Ishikawa (cell line): ENCODE results near the gene USP6NL.

ENCODE experiments used
- CEBPB ChIP-seq: IDR thresholded peaks from 2 replicates; pipeline ENCODE4 v1.6.1; 2012
- CREB1 ChIP-seq: IDR thresholded peaks from 2 replicates; pipeline ENCODE4 v1.6.1; 2012; ENCODE audit warnings: low read depth
- EGR1 ChIP-seq: IDR thresholded peaks from 2 replicates; pipeline ENCODE4 v1.6.1; 2012
- EP300 ChIP-seq: IDR thresholded peaks from 2 replicates; pipeline ENCODE4 v1.6.1; 2012; ENCODE audit warnings: borderline replicate concordance
- FOXM1 ChIP-seq: IDR thresholded peaks from 2 replicates; pipeline ENCODE4 v1.6.1; 2012; ENCODE audit warnings: low read depth, borderline replicate concordance
- NFIC ChIP-seq: IDR thresholded peaks from 2 replicates; pipeline ENCODE4 v1.6.1; 2012
- RAD21 ChIP-seq: IDR thresholded peaks from 2 replicates; pipeline ENCODE4 v1.6.1; 2012; ENCODE audit warnings: low read depth
- TAF1 ChIP-seq: IDR thresholded peaks from 2 replicates; pipeline ENCODE4 v1.6.1; 2012; ENCODE audit warnings: low read depth, mild to moderate bottlenecking
- TCF12 ChIP-seq: IDR thresholded peaks from 2 replicates; pipeline ENCODE4 v1.6.1; 2012; ENCODE audit warnings: low read depth
- TEAD4 ChIP-seq: IDR thresholded peaks from 2 replicates; pipeline ENCODE4 v1.6.1; 2012
- YY1 ChIP-seq: IDR thresholded peaks from 2 replicates; pipeline ENCODE4 v1.6.1; 2012; ENCODE audit warnings: low read depth
- ZBTB7A ChIP-seq: IDR thresholded peaks from 2 replicates; pipeline ENCODE4 v1.6.1; 2012; ENCODE audit warnings: low read depth
- TF ChIP-seq, protein P1 (sequence below): IDR thresholded peaks from 2 replicates; pipeline ENCODE4 v1.6.1; 2012; ENCODE audit warnings: low read depth, mild to moderate bottlenecking
- TF ChIP-seq, protein P2 (sequence below): IDR thresholded peaks from 2 replicates; pipeline ENCODE4 v1.6.1; 2012
- TF ChIP-seq, protein P3 (sequence below): IDR thresholded peaks from 2 replicates; pipeline ENCODE4 v1.6.1; 2012

The USP6NL gene

DNA sequence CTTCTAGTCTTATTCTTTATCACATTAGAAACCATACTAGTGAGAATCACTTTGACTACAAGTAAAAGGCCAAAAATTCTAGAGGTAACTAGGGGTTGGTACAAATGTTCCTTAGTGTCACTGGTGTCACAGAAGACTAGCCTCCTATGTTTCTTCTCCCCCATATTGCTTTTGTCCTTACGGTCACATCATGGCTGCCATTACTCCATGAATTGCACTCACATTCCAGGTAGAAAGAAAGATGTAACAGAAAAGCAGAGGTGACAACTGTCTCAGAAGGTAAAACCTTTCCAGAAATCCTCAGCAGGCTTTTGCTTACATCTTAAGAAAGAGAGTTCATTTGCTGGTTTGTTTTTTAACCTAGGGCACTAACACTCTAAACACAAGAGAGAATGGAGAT lies 42.9 kb downstream of the USP6NL start:
- TF ChIP-seq TCF12 (no peak), FOXM1 (no peak), EGR1 (no peak), CEBPB (no peak), NFIC (no peak), TAF1 (no peak), EP300 (no peak), ZBTB7A (no peak), TEAD4 (no peak), YY1 (no peak), RAD21 (no peak), CREB1 (no peak)
- TF ChIP-seq, protein P1, sequence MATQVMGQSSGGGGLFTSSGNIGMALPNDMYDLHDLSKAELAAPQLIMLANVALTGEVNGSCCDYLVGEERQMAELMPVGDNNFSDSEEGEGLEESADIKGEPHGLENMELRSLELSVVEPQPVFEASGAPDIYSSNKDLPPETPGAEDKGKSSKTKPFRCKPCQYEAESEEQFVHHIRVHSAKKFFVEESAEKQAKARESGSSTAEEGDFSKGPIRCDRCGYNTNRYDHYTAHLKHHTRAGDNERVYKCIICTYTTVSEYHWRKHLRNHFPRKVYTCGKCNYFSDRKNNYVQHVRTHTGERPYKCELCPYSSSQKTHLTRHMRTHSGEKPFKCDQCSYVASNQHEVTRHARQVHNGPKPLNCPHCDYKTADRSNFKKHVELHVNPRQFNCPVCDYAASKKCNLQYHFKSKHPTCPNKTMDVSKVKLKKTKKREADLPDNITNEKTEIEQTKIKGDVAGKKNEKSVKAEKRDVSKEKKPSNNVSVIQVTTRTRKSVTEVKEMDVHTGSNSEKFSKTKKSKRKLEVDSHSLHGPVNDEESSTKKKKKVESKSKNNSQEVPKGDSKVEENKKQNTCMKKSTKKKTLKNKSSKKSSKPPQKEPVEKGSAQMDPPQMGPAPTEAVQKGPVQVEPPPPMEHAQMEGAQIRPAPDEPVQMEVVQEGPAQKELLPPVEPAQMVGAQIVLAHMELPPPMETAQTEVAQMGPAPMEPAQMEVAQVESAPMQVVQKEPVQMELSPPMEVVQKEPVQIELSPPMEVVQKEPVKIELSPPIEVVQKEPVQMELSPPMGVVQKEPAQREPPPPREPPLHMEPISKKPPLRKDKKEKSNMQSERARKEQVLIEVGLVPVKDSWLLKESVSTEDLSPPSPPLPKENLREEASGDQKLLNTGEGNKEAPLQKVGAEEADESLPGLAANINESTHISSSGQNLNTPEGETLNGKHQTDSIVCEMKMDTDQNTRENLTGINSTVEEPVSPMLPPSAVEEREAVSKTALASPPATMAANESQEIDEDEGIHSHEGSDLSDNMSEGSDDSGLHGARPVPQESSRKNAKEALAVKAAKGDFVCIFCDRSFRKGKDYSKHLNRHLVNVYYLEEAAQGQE: no peak
- TF ChIP-seq, protein P2, sequence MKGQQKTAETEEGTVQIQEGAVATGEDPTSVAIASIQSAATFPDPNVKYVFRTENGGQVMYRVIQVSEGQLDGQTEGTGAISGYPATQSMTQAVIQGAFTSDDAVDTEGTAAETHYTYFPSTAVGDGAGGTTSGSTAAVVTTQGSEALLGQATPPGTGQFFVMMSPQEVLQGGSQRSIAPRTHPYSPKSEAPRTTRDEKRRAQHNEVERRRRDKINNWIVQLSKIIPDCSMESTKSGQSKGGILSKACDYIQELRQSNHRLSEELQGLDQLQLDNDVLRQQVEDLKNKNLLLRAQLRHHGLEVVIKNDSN: no peak
- TF ChIP-seq, protein P3, sequence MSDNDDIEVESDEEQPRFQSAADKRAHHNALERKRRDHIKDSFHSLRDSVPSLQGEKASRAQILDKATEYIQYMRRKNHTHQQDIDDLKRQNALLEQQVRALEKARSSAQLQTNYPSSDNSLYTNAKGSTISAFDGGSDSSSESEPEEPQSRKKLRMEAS: no peak

DNA sequence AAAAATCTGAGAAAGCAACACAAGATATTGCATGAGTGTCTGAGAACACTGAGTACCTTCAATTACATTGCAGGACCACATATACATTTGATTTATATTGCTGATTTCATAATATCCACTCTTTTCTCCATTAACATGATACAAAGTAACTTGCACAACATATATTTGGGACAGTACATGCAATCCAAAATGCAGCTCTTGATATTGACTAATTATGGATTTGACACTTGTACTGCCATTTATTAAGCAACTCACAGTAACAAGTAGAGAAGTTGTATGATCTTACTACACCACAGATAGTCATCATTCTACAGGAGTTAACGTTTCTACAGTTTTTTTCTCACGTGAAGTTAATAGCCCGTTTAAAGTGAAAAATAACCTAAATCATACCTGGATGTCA lies 46.7 kb downstream of the USP6NL start:
- TF ChIP-seq, protein P2: no peak
- TF ChIP-seq, protein P1: no peak
- TF ChIP-seq TEAD4: no peak

DNA sequence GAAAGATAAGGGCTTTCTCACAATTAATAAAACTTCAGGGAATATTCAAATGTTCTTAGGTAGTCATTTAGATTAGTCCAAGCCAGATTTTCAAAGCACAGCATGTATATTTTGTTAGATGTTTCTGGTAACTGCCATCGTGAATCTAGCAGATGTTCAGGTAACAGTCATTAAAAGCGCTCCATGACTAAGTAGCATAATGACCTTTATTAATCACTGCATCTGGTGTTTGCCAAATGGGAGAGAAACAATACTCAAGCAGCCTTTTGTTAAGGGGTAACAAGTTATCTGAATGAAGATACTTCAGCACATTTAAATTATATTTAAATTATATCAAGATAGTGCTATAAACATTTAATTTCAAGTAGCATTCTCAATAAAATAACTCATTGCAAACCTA lies 47.5 kb downstream of the USP6NL start:
- TF ChIP-seq, protein P2: no peak

DNA sequence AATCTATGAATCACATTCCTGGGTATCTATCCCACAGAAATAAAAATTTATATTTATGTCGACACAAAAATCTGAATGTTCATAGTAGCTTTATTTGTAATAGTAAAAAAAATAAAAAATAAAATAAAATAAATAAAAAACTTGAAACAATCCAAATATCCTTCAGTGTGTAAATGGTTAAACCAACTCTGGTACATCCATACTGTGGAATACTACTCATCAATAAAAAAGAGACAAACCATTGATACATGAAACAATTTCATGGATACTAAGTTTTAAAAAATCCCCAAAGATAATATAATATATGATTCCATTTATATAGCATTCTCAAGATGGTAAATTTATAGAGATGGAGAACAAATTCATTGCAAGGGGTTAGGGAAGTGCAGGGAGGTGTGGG lies 48.6 kb downstream of the USP6NL start:
- no peak for TF ChIP-seq TEAD4
- no peak for TF ChIP-seq CREB1
- TF ChIP-seq, protein P1: no peak
- TF ChIP-seq TAF1: no peak
- no peak for TF ChIP-seq RAD21
- no peak for TF ChIP-seq ZBTB7A
- no peak for TF ChIP-seq EP300
- TF ChIP-seq YY1: no peak
- TF ChIP-seq NFIC: no peak

DNA sequence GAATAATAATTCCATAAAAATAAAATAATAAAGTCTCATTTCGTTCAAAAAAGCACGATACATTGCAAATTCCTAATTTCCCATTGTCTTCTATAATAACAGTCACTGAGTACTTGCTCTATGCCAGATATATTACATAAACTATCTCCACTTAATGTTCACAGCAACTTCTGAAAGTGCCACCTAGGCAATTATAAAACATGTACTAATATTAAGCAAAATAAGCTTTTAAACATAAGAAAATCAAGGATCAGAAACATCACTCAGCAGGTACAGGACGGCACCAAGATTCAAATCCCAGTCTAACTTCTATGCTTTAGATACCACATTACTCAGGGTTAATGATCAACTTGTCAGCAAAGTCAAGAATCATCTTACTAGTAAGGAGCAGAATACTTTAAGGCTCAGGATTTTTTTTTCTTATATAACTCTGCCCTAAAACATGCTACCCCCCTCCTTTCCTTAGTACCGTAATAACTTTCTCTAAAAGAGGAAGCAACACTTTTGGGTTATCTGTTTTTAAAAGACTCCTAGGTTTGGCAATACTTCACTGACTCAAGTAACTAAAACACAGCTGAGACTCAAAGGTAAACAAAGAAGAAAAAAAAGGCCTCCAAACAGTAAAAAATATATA lies 51.3 kb downstream of the USP6NL start:
- TF ChIP-seq ZBTB7A (no peak), YY1 (no peak), TEAD4 (no peak), CEBPB (no peak), FOXM1 (no peak), TAF1 (no peak), CREB1 (no peak), EP300 (no peak), TCF12 (no peak), EGR1 (no peak), RAD21 (no peak)
- TF ChIP-seq, protein P1: no peak
- TF ChIP-seq, protein P2: no peak
- TF ChIP-seq, protein P3: no peak
